Stimulated activated CD8-positive, alpha-beta memory T cell treated with anti-CD3 and anti-CD28 coated beads, Interleukin-12 subunit alpha, Interleukin-12 subunit beta, amount 100 ng/mL, for 24 hours (primary cell): ENCODE data around the gene KRT3.
"Not testable (repeated sequence)": the region's sequence is repeated elsewhere in the genome, so short reads cannot be mapped to it uniquely, and the experiment has no call there.

Experiments
- DNase-seq: peaks from one replicate; pipeline ENCODE4 v3.0.0-alpha.2; 2020; ENCODE audit errors: extremely low read depth

KRT3 gene

DNA sequence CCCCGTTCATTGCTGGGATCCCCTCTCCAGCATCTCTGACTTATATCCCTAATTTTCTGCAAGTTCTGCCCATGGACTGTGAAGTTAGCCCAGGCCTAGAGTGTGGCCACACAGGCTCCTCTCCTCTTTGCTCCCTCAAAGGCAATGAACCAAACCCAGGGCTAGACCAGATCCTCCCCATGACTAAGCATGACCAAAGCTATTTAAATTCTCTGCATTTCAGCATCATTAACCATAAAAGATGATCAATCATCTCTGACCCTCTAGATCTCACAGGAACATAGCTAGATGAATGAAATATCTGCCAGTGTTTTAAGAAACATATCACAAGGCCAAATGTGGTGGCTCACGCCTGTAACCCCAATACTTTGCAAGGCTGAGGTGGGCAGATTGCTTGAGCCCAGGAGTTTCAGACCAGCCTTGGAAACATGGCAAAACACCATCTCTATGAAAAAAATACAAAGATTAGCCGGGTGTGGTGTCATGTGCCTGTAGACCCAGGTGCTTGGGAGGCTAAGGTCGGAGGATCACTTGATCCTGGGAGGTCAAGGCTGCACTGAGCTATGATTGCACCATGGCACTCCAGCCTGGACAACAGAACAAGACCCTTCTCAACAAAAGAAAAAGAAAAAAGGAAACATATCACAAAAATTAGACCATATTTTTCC, 2.2 kb upstream of the KRT3 start:
- DNase-seq: no peak

DNA sequence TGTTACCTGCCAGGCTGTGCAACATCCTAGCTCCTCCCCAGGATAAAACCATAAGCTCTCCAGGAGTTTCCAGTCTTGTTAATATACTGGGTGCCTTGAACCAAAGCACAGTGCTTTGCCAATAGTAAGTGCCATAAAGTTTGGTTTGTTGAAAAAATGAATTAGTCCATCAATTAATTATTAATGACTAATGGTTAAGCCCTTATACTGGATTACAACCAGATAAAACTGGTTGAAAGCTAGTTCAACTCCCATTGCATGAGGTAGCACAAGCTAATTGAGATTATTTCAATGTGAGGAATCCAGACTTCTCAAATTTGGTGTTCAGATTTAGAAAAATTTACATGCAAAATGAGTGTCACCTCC, 1.6 kb upstream of the KRT3 start:
- no peak for DNase-seq

DNA sequence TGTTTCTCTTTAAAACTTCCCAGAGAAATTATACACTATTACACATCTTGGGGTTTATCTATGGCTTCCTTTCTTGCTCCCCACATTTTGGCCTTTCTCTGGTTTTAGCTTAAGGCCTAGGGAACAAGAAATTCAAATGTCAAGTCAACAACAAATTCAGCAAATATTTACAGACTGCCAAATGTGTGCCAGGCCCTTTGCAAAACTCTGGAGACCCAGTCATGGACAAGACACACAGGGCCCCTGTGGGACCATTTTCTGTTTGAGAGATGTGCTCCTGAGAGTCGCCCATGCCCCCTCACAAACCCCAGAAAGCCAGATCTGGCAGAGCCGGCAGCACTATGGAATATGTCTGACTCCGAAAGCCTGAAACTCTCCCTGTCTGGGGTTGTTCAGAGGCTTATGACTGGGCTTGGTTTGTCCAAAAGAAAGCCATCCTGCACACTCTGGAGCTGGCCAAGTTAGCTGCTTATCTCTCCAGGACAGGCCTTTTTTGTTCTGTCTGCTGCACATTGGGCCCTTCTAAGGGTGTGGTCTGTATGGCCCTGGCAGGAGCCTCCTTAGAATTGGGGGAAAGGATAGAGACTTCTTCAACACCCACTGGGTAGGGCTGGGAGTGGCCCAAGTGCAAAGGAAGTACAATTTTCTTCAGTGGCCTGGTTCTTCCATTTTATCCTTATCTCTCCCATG, 1.1 kb upstream of the KRT3 start:
- DNase-seq: no peak

DNA sequence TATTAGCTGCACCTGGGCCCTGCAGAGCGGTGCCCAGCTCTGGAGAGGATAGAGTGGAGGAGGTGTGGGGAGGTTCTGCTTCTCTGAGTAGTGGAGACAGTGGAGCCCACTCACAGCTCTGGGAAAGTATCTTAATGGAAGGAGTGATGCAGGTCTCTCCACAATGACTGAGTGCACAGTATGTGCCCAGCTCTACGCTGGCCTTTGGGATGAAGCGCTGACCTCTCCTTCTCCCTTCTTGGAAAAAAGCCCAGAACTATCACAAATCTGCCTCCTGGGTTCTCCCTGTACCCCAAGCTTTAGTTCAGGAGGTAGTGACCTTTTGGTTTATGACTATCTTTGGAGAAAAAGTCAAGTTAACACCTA, 495 bp upstream of the KRT3 start:
- no peak for DNase-seq

DNA sequence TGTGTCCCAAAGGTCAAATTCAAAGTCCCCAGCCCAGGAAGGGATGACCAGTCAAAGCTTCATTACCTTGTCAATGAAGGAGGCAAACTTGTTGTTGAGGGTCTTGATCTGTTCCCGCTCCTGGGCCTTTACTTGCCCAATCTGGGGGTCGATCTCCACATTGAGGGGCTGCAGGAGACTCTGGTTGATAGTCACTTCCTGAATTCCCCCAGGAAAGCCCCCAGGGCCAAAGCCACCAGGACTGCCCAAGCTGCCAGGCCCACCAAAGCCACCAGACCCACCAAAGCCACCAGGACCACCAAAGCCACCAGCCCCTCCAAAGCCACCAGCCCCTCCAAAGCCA, 614 bp downstream of the KRT3 start:
- not testable (repeated sequence) for DNase-seq

DNA sequence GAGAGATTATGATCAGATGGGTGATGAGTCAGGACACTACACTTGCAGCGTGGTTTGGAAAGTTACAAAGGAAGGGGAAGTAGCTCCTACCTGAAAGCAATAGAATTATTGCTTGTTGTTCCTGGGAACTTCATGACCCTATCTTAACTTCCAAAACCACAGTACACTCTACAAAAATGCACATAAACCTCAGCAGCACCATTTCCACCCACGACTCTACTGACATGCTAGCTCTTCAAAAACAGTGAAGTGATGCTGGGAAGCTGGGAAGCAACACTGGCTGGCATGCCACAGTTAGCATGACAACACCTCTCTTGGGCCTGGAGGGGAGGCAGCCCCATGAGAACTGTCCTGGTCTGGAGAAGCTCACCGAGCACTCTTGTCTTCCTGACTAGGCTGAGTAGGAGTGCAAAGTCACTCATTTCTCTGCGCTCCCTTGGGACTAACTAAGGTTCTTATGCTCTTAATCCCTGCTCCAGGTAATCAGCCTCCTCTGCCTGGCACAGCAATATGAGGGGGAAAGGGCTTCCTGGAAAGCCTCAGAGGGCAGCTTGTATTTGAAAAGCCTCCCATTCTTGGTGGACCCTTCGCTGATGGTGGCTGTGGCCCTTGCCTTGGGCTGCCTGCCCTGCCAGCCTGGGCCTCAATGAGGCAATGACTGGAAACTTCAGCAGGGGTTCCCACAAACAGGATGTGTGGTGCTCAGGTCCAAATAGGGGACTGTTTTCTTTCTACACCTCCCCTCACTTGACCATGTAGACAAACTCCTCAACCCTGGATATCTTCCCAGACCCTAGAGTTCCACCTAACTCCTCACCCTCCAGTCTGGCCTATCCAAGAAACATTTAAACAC, 1.2 kb downstream of the KRT3 start:
- no peak for DNase-seq

DNA sequence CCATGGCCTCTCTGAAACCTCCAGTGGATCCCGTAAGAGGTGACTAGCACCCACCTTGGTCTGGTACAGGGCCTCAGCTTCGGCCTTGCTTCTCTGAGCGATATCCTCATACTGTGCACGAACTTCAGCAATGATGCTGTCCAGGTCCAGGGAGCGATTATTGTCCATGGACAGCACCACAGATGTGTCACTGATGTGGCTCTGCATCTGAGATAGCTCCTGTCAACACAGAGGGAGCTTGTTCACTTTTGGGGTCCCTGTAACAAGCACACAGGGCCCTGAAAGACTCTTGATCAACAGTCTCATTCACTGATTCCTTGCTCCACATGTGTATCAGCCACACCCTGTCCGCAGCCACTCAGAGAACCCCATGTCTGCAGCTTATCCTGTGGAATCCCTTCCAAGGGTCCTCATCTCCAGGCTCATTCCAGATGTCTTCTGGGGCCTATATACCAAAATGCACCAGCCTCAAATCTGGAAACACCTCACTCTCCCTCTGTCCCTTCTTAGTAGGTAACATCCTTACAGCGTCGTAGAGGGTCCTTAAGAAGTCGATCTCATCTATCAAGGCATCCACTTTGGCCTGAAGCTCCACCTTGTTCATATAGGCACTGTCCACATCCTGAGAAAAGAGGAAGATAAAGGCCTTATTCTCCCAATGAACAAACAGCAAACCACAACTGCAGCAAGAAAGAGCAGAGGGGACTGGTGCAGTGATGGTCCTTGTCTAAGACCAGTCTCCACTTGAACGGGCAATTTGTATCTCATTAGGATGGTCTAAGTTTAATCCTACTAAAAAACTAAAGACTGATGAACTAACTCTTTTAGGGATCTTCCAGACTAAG, 3.5 kb downstream of the KRT3 start:
- DNase-seq: no peak

DNA sequence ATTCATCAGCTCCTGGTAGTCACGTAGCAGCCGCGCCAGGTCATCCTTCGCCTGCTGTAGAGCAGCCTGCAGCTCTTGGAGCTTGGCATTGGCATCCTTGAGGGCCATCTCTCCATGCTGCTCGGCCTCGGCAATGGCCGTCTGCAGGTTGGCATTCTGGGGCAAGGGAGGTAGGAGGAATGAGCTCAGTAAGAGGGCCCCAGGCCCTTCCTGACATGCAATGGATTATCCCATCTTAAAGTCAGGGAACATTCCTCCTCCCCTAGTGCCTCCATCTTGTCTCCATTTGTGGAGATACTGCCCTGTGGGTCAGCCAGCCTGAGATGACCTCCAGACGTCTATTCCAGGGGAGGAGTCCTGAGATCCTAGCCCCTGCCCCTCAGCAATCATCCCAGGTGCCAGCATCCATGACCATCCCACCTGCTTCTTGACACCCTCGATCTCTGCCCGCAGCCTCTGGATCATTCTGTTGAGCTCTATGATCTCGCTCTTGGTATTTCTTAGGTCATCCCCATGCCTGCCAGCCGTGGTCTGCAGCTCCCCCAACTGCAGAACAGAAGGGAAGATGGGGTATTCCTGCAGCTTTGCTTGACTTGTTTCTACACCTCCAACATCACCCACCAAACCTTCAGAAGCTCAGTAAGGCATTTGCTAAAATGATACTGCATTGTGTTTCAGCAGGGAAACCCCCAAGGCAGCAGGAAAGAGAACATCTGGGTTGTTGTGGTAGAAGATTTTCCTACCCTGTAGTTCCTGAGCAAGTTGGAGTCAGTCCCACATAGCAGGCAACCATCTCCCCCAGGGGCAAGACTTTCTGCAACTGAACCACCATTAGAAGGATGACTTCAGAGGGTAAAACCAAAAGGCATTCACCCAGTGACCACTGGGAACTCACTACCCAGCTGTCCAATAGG, 4.4 kb downstream of the KRT3 start:
- no peak for DNase-seq

DNA sequence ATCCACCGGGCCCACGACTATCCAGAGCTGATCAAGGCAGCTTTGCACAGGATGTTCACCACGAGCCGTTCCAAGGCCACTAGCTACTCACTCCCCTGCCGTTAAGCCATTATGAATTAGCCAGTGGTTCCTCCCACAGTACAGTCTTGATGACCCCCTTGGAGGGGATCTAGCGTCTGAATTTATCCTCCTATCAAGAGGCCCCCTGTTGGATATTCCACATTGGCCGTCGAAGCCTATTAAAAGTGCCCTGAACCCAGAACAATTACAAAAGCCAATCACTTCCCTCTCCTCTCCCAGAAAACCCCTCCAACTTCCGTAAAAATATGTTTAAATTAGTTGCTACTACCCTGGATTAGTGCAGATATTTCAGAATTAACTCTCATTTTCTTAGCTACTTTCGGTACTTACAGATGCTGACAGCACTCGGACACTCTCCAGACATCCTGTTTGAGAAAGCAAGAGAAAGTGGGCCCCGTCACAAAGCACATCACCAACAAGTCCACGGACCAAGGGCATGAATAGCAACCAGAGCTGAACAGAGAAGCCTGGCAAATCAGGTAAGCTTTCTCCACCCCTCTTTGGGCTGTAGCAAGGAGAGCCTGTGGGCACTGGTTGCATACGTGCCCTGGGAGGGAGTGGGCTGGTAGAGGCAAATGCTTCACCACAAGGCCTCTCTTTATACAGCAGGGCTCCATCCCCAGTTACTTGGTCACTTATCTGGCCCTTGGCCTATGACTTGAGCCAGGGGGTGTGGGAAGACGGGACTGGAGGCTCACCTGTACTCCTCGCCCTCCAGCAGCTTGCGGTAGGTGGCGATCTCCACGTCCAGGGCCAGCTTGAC, 5.3 kb downstream of the KRT3 start:
- DNase-seq: no peak

DNA sequence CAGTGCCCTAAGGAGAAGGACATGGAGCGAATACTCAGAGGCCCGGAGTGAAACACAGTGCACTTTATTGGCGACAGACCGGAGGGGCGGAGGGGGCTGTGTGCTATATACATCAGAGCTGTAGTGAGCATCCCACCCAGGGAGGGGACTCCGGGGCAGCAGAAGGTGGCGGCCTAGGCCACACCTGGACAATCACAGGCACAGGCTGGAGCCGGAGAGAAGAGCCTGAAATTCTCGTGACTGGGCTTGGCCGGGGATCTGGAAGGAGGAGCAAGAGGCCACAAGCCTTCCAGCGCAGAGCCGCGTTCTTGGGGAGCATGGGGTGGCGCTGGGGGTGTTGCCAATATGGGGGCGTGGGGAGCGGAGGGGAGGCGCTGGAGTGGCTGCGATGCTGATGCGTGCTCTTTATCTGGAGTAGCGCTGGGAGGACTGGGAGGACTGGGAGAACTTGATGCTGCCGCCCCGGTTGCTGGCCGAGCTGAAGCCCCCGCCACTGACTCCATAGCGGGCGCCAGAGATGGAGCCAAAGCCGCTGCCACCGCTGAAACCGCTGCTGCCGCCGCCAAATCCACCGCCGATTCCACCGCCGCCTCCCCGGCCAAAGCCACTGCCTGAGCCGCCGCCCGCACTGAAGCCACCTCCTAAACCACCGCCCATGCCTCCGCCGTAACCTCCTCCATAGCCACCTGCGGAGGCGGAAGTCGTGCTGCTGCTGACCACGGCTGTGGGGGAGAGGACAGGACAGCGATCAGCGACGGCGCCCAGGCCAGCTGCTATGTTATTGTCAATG, 6.1 kb downstream of the KRT3 start:
- DNase-seq: no peak

DNA sequence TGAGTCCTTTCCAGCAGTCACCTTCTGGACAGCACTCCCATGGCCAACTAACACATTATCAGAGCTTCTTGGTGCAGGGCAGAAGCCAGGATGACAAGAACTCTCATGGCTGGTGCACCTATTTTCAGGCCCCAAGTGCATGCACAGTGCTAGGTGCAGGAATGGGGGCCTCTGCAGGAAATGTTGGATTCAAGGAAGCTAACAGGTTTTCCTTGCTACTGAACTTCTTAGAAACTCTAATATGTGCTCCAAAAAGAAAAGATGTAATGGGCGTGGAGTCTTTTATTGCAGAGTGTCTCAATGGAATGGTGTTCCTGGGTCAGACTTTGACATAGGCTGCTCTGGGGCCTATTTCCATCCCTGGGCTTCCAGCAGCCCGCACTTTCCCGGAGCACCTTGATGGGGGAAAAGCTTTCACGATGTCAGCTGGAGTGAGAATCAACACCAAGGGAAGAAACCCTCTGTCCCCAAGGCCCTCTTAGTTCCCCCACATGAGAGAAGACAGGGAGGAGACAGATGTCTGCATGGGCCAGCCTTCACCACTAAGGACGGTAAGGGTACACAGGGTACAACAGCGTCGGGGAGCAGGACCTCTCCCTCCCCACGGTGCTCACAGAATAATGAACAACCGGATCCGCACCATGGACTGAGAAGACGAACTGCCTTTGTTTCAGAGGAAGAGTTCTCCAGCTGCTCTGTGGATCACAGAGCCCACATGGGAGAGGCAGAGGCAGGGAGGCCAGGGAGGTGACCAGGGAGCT, 6.9 kb downstream of the KRT3 start:
- DNase-seq: no peak

DNA sequence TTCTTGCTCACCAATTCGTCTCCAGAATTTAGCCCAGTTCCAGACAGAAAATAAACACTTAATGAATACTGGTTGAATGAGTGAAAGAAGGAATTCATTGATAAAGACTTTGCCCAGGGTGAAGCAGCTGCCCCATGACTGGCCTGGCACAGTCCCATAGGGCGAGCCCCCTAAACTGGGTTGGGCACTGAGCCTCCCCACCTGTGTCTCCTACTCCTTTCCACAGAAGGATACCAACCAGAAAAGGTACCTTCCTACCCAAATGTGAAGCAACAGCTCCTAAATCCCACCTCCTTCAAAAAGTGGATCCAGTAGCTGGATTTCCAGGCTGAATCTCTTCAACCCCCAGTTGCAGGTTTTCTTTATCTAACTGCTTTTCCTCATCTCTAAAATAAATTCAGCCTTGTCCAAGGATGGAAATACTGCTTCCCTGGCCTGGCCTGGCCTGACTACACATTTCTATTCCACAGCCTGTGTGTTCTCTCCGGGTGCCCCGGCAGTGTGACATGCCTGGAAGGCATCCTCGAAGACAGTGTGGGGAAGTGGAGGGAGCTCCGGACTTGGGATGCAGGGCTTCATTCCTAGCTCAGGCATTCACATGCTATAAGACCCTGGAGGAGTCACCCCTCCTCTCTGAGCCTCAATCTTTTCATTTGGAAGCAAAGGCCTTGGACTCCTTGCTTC, 7.6 kb downstream of the KRT3 start:
- no peak for DNase-seq

DNA sequence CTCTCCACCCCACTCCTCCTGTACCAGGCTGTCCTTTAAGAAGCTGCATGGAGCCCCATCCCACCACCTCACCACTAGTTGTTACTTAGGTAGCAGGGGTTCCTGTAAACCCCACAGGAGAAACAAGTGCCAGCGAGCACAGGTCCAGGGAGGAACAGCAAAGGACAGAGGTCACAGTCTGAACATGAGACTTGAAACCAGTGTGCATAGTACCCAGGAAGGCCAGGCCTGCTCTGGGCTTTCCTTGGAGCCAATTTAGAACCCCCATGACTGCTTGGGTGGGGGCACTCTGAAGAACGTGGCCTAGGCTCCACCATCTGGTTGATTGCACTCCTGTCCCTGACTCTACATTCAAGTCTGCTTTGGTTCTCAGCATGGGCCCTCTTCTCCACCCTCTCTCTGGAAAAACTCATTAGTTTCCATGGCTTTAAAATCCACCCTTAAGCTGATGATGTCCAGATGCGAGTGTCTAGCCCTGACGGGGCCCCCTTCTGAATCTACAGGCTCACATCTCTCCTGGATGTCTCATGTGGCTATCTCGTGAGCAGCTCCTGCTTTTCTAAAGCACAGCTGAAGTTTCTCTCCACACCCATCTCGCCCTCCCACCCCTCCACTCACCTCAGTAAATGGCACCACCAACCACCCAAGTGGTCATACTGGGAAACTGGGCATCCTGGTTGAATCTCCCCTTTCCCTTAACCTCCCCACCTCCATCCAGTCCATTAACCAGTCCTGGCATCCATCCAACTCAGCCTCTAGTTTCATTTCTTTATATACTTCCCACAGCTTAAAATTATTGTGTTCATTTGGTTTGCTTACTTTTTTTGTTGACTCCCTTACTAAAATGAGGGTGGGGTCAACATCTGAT, 8.4 kb downstream of the KRT3 start:
- DNase-seq: no peak

DNA sequence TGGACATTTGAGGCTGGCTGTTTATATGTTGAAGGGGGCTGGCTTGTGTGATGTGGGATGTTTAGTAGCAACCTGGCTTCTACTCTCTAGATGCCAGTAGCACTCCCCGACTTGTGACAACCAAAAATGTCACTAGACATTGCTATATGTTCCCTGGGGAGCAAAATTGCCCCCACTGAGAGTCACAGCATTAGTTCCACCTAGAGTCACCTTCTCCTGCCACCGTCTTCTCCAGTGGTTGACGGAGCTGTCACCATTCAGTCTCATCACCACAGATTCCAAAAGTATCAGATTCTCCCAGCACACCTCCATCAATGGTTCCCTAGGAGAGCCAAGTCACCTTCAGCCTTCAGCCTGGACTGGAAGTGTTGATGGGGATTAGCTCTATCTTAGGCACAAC, 11.0 kb downstream of the KRT3 start:
- no peak for DNase-seq

DNA sequence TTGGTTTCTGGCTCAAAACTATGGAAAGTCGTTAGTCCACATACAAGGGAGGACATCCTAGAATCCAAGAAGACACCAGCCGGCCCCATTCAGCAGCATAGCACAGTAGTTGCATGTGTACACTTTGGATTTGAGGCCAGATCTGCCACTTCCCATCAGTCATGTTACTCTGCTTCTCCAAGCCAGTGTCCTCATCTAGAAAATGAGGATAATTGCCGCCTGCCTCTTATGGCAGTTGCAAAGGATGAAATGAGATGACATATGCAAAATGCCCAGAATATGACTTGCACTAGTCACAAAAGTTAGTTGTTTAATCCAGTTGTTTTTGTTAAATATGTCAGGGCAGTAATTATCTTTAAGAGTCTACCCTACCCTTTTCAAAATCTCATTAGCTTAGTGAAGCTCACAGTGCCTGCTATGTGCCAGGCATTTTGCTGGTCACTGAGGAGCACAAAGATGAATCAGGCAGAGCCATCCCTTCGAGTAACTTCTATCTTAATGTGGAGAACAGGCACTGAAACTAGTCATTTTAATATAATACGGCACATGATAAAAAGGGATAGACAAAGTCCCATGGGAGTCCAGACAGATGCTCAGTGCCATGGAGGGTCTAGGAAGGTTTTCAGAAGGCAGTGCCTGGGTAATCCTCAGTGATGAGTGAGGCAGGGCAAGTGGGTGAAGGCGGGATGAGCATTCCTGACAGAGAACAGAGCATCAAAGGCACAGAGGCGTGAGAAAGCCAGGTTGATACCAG, 12.2 kb downstream of the KRT3 start:
- DNase-seq: no peak

DNA sequence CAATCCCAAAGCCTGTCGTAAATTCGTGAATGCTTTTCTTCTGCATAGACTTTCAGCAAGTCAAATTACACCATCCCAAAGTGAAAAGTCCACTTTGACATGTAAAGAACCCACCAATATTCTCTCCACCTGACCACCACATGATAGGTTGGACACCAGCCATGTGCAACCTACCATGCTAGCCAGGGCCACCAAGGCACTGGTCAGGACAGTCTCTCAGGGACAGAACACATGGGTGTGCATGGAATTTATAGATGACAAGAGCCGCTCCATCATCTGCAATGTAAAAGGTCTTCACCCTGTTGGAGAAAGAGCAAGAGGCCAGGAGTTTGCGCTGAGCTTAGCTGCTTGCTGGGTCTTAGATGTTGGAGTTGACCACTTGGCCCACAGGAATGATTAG, 13.4 kb downstream of the KRT3 start:
- no peak for DNase-seq
